ENCODE measurements around the gene HLCS.

Gene HLCS

DNA sequence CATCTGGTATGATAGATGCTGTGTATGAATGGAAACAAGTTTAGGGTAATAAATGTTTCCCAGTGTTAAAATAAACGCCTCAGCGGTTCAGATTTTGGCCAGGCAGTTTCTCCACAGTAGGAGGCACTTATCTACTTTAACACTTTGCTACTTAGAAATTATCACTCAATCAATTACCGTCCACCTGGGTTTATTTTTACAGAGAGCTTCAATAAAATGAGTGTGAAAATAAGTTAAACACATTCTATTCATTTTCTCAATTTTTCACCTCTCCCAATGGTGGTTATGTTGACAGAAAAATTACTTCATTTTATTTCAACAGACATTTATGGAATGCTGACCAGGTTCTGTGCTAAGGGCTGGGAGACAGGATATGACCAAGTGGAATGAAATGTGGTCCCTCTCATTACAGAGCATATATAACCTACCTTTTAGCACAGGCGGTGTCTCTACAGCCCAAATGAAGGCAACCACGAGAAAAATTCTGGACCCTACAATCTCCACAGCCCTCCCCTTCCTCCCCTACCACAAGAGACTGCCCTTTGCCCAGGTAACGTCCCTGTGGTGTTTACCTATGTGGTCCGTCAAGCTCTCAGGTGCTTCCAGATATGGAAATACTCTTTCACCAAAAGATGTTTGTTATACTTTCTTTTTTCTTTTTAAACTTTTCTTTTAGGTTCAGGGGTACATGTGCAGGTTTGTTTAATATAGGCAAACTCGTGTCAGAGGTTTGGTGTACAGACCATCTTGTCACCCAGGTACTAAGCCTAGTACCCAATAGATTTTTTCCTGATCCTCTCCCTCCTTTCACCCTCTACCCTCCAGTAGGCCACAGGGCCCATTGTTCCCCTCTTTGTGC lies 105.5 kb downstream of the HLCS start:
- CTCF ChIA-PET: interaction anchor here (1.0 to 1.3 kb wide), 5 partner anchors 13 to 230 kb away, joined by 3 read pairs; no protein-coding TSS in a partner anchor
- TF ChIP-seq, protein P1, sequence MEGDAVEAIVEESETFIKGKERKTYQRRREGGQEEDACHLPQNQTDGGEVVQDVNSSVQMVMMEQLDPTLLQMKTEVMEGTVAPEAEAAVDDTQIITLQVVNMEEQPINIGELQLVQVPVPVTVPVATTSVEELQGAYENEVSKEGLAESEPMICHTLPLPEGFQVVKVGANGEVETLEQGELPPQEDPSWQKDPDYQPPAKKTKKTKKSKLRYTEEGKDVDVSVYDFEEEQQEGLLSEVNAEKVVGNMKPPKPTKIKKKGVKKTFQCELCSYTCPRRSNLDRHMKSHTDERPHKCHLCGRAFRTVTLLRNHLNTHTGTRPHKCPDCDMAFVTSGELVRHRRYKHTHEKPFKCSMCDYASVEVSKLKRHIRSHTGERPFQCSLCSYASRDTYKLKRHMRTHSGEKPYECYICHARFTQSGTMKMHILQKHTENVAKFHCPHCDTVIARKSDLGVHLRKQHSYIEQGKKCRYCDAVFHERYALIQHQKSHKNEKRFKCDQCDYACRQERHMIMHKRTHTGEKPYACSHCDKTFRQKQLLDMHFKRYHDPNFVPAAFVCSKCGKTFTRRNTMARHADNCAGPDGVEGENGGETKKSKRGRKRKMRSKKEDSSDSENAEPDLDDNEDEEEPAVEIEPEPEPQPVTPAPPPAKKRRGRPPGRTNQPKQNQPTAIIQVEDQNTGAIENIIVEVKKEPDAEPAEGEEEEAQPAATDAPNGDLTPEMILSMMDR (IDR thresholded peaks at IDR 0.05; ENCODE audit: insufficient read depth, low read length, missing control alignments): no peak
- peak; percentile 49 for DNase-seq (ENCODE audit: low read depth, low spot score)
- POLR2A ChIA-PET: no interaction called here
- H3K4me3 ChIP-seq (ENCODE audit: low read depth, low read length): no peak overlapping the region

DNA sequence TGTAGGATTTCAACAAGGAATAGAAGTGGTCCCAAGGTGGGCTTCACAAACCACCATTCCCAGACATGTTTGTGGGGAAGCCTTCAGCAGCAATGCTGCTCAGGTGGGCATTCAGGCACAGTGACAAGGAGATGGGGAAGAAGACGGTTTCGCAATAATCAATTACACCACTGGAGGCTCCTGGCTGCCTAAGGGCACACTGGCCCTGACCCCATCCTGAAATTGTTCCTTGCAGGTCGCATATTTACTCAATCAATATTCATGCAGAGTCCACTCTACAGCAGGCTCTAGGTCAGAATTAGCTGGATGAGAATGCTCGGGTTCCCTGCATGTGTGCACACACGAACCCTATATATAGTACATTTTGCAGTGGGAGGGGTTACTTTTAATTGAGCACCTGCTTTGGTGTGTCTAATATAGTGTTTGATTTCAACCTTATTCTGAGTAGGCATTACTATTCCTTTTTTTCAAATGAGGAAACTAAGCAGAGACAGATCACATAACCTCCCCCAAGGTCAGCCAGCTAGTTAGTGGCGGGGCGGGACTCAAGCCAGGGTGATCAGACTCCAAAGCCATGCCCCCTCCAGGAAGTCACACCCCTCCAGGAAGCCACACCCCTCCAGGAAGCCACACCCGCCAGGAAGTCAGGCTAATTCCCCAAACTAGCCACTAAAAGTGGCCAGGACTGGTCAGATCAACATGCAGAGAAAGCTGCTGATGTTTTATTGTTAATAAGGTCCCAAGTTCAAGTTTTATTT lies 106.5 kb downstream of the HLCS start:
- TF ChIP-seq, protein P1 (IDR thresholded peaks at IDR 0.05; ENCODE audit: insufficient read depth, low read length, missing control alignments): no peak
- CTCF ChIA-PET: interaction anchor here (1.1 to 1.3 kb wide), 2 partner anchors 14 to 58 kb away, joined by 3 read pairs; no protein-coding TSS in a partner anchor
- DNase-seq (ENCODE audit: low read depth, low spot score): no peak
- POLR2A ChIA-PET: no interaction called here
- no peak overlapping the region for H3K4me3 ChIP-seq (ENCODE audit: low read depth, low read length)

DNA sequence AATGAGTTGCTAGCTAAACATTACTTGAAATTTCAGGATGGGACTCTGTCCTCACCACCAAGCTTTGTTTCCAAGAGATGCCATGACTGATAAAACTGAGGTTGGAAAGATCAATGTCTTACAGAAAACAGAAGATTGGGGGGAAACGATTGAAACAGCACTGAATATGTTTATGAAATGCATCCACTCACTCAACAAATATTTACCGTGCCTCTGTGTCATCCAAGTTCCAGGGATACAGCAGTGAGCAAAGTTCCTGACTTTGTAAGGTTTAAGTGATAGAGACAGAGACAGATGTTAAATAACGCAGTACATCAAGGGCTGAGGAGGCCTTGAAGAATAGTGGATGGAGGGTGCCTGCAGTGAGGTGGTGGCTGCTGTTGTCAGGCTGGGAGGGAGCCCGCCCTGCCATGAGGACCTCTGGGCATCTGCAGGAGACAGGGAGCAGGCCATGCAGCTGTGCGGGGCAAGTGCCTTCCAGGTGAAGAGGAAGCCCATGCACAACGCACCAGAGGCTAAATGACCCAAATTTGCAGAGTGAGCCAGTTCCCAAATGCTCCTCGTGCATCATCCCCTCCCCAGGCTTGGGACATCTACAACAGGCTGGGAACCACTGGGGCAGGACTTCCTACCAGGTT lies 108.0 kb downstream of the HLCS start:
- TF ChIP-seq, protein P1 (IDR thresholded peaks at IDR 0.05; ENCODE audit: insufficient read depth, low read length, missing control alignments): no peak
- POLR2A ChIA-PET: no interaction called here
- no peak for DNase-seq (ENCODE audit: low read depth, low spot score)
- CTCF ChIA-PET: interaction anchor here (1.2 to 1.8 kb wide), 2 partner anchors 11 to 31 kb away, joined by 3 to 6 read pairs; no protein-coding TSS in a partner anchor
- H3K4me3 ChIP-seq (ENCODE audit: low read depth, low read length): no peak overlapping the region

DNA sequence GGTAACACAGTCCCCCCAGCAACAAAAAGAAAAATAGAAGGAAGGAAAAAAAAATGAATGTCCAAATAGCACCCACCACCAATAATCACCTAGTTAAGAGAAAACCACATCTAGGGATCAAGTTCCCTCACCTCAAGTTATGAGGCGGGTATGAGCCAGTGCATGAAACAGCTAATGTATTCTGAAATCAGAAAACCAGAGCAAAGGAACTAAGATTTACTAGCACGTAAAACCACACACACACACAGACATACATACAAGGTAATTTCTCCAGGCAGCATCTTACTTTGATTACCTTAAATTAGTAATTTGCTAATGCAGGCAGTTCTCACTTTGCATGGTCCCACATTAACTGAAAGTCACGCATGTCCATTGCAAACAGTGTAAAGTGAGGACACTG lies 109.8 kb downstream of the HLCS start:
- ChIA-PET POLR2A (no interaction called here), CTCF (interaction anchor here (1.1 to 3.6 kb wide), 2 partner anchors 9 to 61 kb away, joined by 3 to 33 read pairs; no protein-coding TSS in a partner anchor)
- H3K4me3 ChIP-seq (ENCODE audit: low read depth, low read length): no peak overlapping the region
- DNase-seq (ENCODE audit: low read depth, low spot score): no peak
- TF ChIP-seq, protein P1 (IDR thresholded peaks at IDR 0.05; ENCODE audit: insufficient read depth, low read length, missing control alignments): no peak

DNA sequence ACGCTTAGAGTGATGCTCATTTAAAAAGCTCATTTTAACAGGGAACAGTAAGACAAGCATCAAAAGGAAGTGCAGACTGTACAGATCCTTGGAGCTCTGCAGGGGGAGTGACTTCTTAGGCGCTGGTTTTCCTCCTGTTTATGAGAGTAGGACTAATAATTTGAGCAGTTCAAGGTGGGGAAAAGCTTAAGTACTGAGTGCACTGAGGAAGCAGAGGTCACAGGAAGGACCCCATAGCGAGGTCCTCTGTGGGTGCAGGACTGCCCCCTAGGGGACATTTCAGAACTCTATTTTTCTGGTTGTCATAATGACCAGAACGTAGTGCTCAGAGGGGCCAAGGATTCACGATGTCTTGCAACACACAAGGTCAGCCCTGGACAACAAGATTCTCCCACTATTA lies 112.1 kb downstream of the HLCS start:
- CTCF ChIA-PET: interaction anchor here (0.6 to 3.6 kb wide), 25 partner anchors 9 to 432 kb away, joined by 3 to 33 read pairs (median 4); no protein-coding TSS in a partner anchor
- DNase-seq (ENCODE audit: low read depth, low spot score): no peak
- TF ChIP-seq, protein P1 (IDR thresholded peaks at IDR 0.05; ENCODE audit: insufficient read depth, low read length, missing control alignments): peak; percentile 56
- no peak overlapping the region for H3K4me3 ChIP-seq (ENCODE audit: low read depth, low read length)
- POLR2A ChIA-PET: no interaction called here

Measured in AG04449 (cell line).